GM21515 (cell line): ENCODE data around the gene FOSL1.

ENCODE experiments used
- ATAC-seq: cut with Tn5 transposase; IDR thresholded peaks from one replicate; pipeline ENCODE4 v1.9.1; 2021; ENCODE audit not compliant: unreplicated experiment

Gene FOSL1

GRCh38 chr11:65919573-65920371, 19.6 kb upstream of the FOSL1 start:
- peak; percentile 37 for ATAC-seq

GRCh38 chr11:65919141-65919572, 19.0 kb upstream of the FOSL1 start, which contains the start of gene DRAP1:
Gene DRAP1, plus strand, starts transcription at chr11:65919426. Its CDS starts 76 bp downstream, at chr11:65919502.
- peak; percentile 79 for ATAC-seq

GRCh38 chr11:65918211-65919140, 18.3 kb upstream of the FOSL1 start, which contains the start of gene C11orf68:
Gene C11orf68, minus strand, starts transcription at chr11:65919062. Its CDS starts 31 bp downstream, at chr11:65919031.
- ATAC-seq: peak; percentile 45

- ATAC-seq: no peak
These were observed 17.4 kb upstream of the FOSL1 start for GRCh38 chr11:65917434-65918210.

GRCh38 chr11:65917077-65917433, 16.9 kb upstream of the FOSL1 start:
- ATAC-seq: no peak

GRCh38 chr11:65916391-65916790, 16.2 kb upstream of the FOSL1 start:
- ATAC-seq: no peak

GRCh38 chr11:65915821-65916251, 15.6 kb upstream of the FOSL1 start:
- no peak for ATAC-seq

GRCh38 chr11:65915101-65915820, 15.1 kb upstream of the FOSL1 start:
- ATAC-seq: no peak

GRCh38 chr11:65912845-65913244, 12.7 kb upstream of the FOSL1 start:
- no peak for ATAC-seq

- no peak for ATAC-seq
These were observed 11.7 kb upstream of the FOSL1 start for GRCh38 chr11:65911682-65912568.

GRCh38 chr11:65907878-65908277, 7.7 kb upstream of the FOSL1 start:
- ATAC-seq: no peak

GRCh38 chr11:65906602-65907001, 6.4 kb upstream of the FOSL1 start:
- ATAC-seq: no peak

- ATAC-seq: no peak
These were observed 3.5 kb upstream of the FOSL1 start for GRCh38 chr11:65903715-65904114.

- ATAC-seq: no peak
These were observed 2.9 kb upstream of the FOSL1 start for GRCh38 chr11:65903068-65903481.

- ATAC-seq: no peak
These were observed 652 bp upstream of the FOSL1 start for GRCh38 chr11:65900899-65901180.

- ATAC-seq: no peak
These were observed 648 bp downstream of the FOSL1 start for GRCh38 chr11:65899356-65900124.

- ATAC-seq: no peak
These were observed 1.4 kb downstream of the FOSL1 start for GRCh38 chr11:65898656-65899355.

- no peak for ATAC-seq
These were observed 3.1 kb downstream of the FOSL1 start for GRCh38 chr11:65897020-65897471.
